HepG2 (cell line): Measurements from ENCODE around the gene ABT1. TPM values are rescaled to one million over a fixed set of nuclear protein-coding genes. Genes with fewer than 3 reads are reported as not detected.

ENCODE experiments used
- AGO2 ChIP-seq: fragments of 200-400 bp; formaldehyde crosslinking; optimal IDR thresholded peaks from 2 replicates; pipeline ENCODE3; 2017; ENCODE audit warnings: mild to moderate bottlenecking, low read depth, low read length, moderate library complexity
- BHLHE40 ChIP-seq: IDR thresholded peaks from 2 replicates; pipeline ENCODE4 v1.6.1; 2011; ENCODE audit warnings: low read length, improper control_type of control experiment
- DR1 ChIP-seq: sonication (generic); formaldehyde crosslinking; IDR thresholded peaks from 2 replicates; pipeline ENCODE4 v1.8.0; 2021; ENCODE audit warnings: mild to moderate bottlenecking, missing genetic modification reagents, inconsistent platforms
- HMGA1 ChIP-seq: sonication (generic); formaldehyde crosslinking; conservative IDR thresholded peaks from 2 replicates; pipeline ENCODE4 v1.4.0; 2020; ENCODE audit warnings: missing genetic modification reagents
- MZF1 ChIP-seq: sonication (generic); formaldehyde crosslinking; IDR thresholded peaks from 2 replicates; pipeline ENCODE4 v1.8.1; 2023; ENCODE audit warnings: mild to moderate bottlenecking, missing genetic modification reagents, borderline replicate concordance
- NR2F1 ChIP-seq, 2 experiments: fragments of 450-650 bp in 1 of 2; formaldehyde crosslinking in 1 of 2; IDR thresholded peaks; 2 replicates each; pipeline versions ENCODE4 v1.5.0 to v1.6.1; 2016 to 2020; ENCODE audit warnings: mild to moderate bottlenecking in 1 of 2, missing compliant biosample characterization in 1 of 2, missing genetic modification reagents in 1 of 2, moderate library complexity in 1 of 2
- POLR2AphosphoS5 ChIP-seq: IDR thresholded peaks from 2 replicates; pipeline ENCODE4 v1.6.1; 2012; ENCODE audit warnings: low read depth, low read length
- TEAD2 ChIP-seq: sonication (generic); formaldehyde crosslinking; IDR thresholded peaks from 2 replicates; pipeline ENCODE4 v1.9.0; 2021; ENCODE audit warnings: missing genetic modification reagents
- TGIF2 ChIP-seq: IDR thresholded peaks from 2 replicates; pipeline ENCODE4 v1.6.1; 2016; ENCODE audit warnings: control low read depth, missing compliant biosample characterization
- THAP11 ChIP-seq: IDR thresholded peaks from 2 replicates; pipeline ENCODE4 v1.6.1; 2016; ENCODE audit warnings: missing biosample characterization, missing genetic modification reagents
- WIZ ChIP-seq: sonication (generic); formaldehyde crosslinking; IDR thresholded peaks from 2 replicates; pipeline ENCODE4 v1.5.1; 2020; ENCODE audit warnings: mild to moderate bottlenecking, missing genetic modification reagents
- ZEB1 ChIP-seq: IDR thresholded peaks from 2 replicates; pipeline ENCODE4 v1.6.1; 2012; ENCODE audit warnings: mild to moderate bottlenecking, low read depth, inconsistent platforms; ENCODE audit not compliant: insufficient replicate concordance
- ZKSCAN8 ChIP-seq: IDR thresholded peaks from 2 replicates; pipeline ENCODE4 v1.6.1; 2016; ENCODE audit warnings: borderline replicate concordance, missing genetic modification reagents, missing compliant biosample characterization
- ZNF207 ChIP-seq: fragments of 450-650 bp; IDR thresholded peaks from 2 replicates; pipeline ENCODE4 v1.6.1; 2016; ENCODE audit warnings: antibody characterized with exemption, borderline replicate concordance
- ZNF713 ChIP-seq: sonication (generic); formaldehyde crosslinking; IDR thresholded peaks from 2 replicates; pipeline ENCODE4 v1.4.0; 2020; ENCODE audit warnings: mild to moderate bottlenecking, missing genetic modification reagents
- ZNF720 ChIP-seq: sonication (generic); formaldehyde crosslinking; IDR thresholded peaks from 2 replicates; pipeline ENCODE4 v1.4.0; 2020; ENCODE audit warnings: missing genetic modification reagents
- polyA plus RNA-seq, 8 experiments: library from polyadenylated mRNA; depleted of rRNA in 3 of 8; stranded (reverse) in 7 of 8; unstranded in 1 of 8; fragments of >200 nt; fragmentation: Illumina TruSeq in 4 of 8; extraction: Trizol in 4 of 8; gene quantifications; 2 replicates each; pipeline versions ENCODE4 v1.2.1 to v1.2.3, GENCODE V29; 2011 to 2016; ENCODE audit warnings: low read depth in 4 of 8, missing spikeins in 1 of 8, mixed read lengths in 1 of 8; ENCODE audit not compliant: insufficient read depth in 1 of 8
- total RNA-seq, 5 experiments: library from RNA; depleted of rRNA; stranded (reverse); fragments of >200 nt; fragmentation: Illumina TruSeq; extraction: Trizol; gene quantifications; 2 replicates each; pipeline ENCODE4 v1.2.3, GENCODE V29; 2016; ENCODE audit warnings: low read depth in 1 of 5
- TF ChIP-seq, protein P1 (sequence below): sonication (generic); formaldehyde crosslinking; IDR thresholded peaks from one replicate; pipeline ENCODE4 v1.5.1; 2020; ENCODE audit warnings: mild to moderate bottlenecking, missing genetic modification reagents; ENCODE audit errors: not compliant biosample characterization
- TF ChIP-seq, protein P2 (sequence below): sonication (generic); formaldehyde crosslinking; IDR thresholded peaks from 2 replicates; pipeline ENCODE4 v1.5.0; 2020; ENCODE audit warnings: missing genetic modification reagents, mild to moderate bottlenecking, borderline replicate concordance
- TF ChIP-seq, protein P3 (sequence below): sonication (generic); formaldehyde crosslinking; IDR thresholded peaks from 2 replicates; pipeline ENCODE4 v1.5.0; 2020; ENCODE audit warnings: mild to moderate bottlenecking, missing genetic modification reagents

The ABT1 gene
- total and polyA plus RNA-seq, 2 of the 13 experiments (the other 11 are each of a cell fraction or from before 2014, with no cell fraction given) = 38.4 TPM

DNA sequence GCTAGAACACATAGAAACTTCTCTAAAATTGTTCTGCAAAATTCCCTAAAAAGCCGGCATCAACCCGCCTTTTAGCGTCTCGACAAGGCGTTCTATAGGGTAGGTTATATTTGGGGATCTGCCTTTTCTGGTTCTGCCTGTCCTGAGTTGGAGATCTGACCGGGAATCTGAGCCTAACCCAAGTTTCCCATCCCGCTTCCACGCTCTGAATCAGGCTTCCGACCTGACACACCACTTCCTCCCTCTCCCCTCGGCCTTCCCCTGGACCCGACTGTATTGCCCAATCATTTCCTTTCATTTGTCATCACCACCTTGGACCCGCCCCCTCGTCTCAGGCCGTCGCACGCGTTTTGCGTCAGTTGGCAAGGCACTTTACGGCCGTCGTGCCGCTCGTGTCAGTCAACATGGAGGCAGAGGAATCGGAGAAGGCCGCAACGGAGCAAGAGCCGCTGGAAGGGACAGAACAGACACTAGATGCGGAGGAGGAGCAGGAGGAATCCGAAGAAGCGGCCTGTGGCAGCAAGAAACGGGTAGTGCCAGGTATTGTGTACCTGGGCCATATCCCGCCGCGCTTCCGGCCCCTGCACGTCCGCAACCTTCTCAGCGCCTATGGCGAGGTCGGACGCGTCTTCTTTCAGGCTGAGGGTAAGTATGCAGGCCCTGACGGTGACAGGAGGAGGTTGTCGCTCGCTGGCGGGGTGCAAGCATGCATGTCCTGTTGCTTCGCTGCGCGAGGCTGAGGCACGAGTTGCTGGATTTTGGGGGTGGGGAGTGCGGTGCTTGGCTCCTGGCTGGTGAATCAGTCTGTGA lies at the start of gene ABT1 (continued):
- TF ChIP-seq, protein P1, sequence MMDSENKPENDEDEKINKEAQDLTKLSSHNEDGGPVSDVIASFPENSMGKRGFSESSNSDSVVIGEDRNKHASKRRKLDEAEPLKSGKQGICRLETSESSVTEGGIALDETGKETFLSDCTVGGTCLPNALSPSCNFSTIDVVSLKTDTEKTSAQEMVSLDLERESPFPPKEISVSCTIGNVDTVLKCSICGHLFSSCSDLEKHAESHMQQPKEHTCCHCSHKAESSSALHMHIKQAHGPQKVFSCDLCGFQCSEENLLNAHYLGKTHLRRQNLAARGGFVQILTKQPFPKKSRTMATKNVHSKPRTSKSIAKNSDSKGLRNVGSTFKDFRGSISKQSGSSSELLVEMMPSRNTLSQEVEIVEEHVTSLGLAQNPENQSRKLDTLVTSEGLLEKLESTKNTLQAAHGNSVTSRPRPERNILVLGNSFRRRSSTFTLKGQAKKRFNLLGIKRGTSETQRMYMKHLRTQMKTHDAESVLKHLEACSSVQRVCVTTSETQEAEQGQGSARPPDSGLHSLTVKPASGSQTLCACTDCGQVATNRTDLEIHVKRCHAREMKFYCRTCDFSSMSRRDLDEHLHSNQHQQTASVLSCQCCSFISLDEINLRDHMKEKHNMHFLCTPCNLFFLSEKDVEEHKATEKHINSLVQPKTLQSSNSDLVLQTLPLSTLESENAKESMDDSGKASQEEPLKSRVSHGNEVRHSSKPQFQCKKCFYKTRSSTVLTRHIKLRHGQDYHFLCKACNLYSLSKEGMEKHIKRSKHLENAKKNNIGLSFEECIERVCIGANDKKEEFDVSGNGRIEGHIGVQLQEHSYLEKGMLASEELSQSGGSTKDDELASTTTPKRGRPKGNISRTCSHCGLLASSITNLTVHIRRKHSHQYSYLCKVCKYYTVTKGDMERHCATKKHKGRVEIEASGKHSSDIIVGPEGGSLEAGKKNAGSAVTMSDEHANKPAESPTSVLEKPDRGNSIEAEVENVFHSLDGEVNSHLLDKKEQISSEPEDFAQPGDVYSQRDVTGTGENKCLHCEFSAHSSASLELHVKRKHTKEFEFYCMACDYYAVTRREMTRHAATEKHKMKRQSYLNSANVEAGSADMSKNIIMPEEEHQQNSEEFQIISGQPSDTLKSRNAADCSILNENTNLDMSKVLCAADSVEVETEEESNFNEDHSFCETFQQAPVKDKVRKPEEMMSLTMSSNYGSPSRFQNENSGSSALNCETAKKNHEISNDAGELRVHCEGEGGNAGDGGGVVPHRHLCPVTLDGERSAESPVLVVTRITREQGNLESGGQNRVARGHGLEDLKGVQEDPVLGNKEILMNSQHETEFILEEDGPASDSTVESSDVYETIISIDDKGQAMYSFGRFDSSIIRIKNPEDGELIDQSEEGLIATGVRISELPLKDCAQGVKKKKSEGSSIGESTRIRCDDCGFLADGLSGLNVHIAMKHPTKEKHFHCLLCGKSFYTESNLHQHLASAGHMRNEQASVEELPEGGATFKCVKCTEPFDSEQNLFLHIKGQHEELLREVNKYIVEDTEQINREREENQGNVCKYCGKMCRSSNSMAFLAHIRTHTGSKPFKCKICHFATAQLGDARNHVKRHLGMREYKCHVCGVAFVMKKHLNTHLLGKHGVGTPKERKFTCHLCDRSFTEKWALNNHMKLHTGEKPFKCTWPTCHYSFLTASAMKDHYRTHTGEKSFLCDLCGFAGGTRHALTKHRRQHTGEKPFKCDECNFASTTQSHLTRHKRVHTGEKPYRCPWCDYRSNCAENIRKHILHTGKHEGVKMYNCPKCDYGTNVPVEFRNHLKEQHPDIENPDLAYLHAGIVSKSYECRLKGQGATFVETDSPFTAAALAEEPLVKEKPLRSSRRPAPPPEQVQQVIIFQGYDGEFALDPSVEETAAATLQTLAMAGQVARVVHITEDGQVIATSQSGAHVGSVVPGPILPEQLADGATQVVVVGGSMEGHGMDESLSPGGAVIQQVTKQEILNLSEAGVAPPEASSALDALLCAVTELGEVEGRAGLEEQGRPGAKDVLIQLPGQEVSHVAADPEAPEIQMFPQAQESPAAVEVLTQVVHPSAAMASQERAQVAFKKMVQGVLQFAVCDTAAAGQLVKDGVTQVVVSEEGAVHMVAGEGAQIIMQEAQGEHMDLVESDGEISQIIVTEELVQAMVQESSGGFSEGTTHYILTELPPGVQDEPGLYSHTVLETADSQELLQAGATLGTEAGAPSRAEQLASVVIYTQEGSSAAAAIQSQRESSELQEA (CRISPR knock-in tag) = peak; percentile 78
- TF ChIP-seq THAP11 (CRISPR knock-in tag) = peak; percentile 97
- TF ChIP-seq, protein P2, sequence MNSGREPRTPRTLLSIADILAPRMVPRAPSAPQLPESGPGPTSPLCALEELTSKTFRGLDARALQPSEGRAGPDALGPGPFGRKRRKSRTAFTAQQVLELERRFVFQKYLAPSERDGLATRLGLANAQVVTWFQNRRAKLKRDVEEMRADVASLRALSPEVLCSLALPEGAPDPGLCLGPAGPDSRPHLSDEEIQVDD = no peak
- TF ChIP-seq POLR2AphosphoS5 = peak; percentile 99
- TF ChIP-seq HMGA1 = no peak
- no peak for TF ChIP-seq WIZ
- TF ChIP-seq, protein P3, sequence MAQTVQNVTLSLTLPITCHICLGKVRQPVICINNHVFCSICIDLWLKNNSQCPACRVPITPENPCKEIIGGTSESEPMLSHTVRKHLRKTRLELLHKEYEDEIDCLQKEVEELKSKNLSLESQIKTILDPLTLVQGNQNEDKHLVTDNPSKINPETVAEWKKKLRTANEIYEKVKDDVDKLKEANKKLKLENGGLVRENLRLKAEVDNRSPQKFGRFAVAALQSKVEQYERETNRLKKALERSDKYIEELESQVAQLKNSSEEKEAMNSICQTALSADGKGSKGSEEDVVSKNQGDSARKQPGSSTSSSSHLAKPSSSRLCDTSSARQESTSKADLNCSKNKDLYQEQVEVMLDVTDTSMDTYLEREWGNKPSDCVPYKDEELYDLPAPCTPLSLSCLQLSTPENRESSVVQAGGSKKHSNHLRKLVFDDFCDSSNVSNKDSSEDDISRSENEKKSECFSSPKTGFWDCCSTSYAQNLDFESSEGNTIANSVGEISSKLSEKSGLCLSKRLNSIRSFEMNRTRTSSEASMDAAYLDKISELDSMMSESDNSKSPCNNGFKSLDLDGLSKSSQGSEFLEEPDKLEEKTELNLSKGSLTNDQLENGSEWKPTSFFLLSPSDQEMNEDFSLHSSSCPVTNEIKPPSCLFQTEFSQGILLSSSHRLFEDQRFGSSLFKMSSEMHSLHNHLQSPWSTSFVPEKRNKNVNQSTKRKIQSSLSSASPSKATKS (CRISPR knock-in tag) = peak; percentile 96; the same call in 1 of the 2 replicates
- no peak for TF ChIP-seq TEAD2 (CRISPR knock-in tag)
- peak; percentile 97 for TF ChIP-seq TGIF2 (CRISPR knock-in tag)
- peak; percentile 66 for TF ChIP-seq AGO2
- TF ChIP-seq MZF1 (CRISPR knock-in tag) = peak; percentile 87
- peak; percentile 18 for TF ChIP-seq ZEB1
- peak; percentile 99 for TF ChIP-seq ZNF713
- TF ChIP-seq DR1 = peak; percentile 89
- peak; percentile 76; the same call in 1 of the 2 replicates for TF ChIP-seq ZNF720 (CRISPR knock-in tag)
- TF ChIP-seq ZKSCAN8 = peak; percentile 89; the same call in 1 of the 2 replicates
- peak in 1 of 2 experiments; percentile 58; a peak in 1 of 4 replicates for TF ChIP-seq NR2F1 (CRISPR knock-in tag; IDR thresholded peaks at IDR 0.05)
- TF ChIP-seq ZNF207 = no peak
- peak; percentile 63 for TF ChIP-seq BHLHE40
